Transverse colon (tissue), 4 donors: ENCODE measurements around the gene NT5DC1. TPM values are rescaled to one million over a fixed set of nuclear protein-coding genes. Genes with fewer than 3 reads are reported as not detected.

Experiments used
- DNase-seq: peaks from one replicate; pipeline ENCODE4 v3.0.0-alpha.2; 2019
- H3K27ac ChIP-seq, 4 donors: fragments of 200-600 bp; sonication (generic); 2 replicates each; pipeline ENCODE4 v1.5.1; 2016 to 2018; ENCODE audit warnings: inconsistent platforms in 4 of 4
- H3K27me3 ChIP-seq: fragments of 200-600 bp; sonication (generic); 2 replicates; pipeline ENCODE4 v1.5.1; 2017; ENCODE audit warnings: inconsistent platforms
- H3K36me3 ChIP-seq, 4 donors: fragments of 200-600 bp; sonication (generic); 2 replicates each; pipeline ENCODE4 v1.5.1; 2017 to 2019; ENCODE audit warnings: inconsistent platforms in 4 of 4
- H3K4me1 ChIP-seq, 4 donors: fragments of 200-600 bp; sonication (generic); 2 replicates each; pipeline ENCODE4 v1.5.1; 2017 to 2020; ENCODE audit warnings: inconsistent platforms in 4 of 4
- H3K4me3 ChIP-seq, 4 donors: fragments of 200-600 bp; sonication (generic); 1 replicate in 1 of 4; 2 replicates in 3 of 4; pipeline versions ENCODE4 v1.5.1 to v1.6.1; 2017 to 2019; ENCODE audit warnings: inconsistent platforms in 4 of 4
- H3K9me3 ChIP-seq, 2 donors: fragments of 200-600 bp; sonication (generic); 2 replicates each; pipeline ENCODE4 v1.5.1; 2017 to 2019; ENCODE audit warnings: inconsistent platforms in 2 of 2
- CTCF ChIP-seq, 5 experiments: fragments of 200-600 bp in 3 of 5; fragments of 450-650 bp in 2 of 5; sonication (generic) in 3 of 5; IDR thresholded peaks; 1 replicate in 2 of 5; 2 replicates in 3 of 5; pipeline ENCODE4 v1.5.1; 2016 to 2017; ENCODE audit warnings: antibody characterized with exemption in 5 of 5, inconsistent platforms in 3 of 5, mild to moderate bottlenecking in 2 of 5, moderate library complexity in 1 of 5
- EP300 ChIP-seq: sonication (generic); formaldehyde crosslinking; IDR thresholded peaks from one replicate; pipeline ENCODE4 v1.6.1; 2017; ENCODE audit warnings: antibody characterized with exemption, low read depth
- POLR2A ChIP-seq: fragments of 450-650 bp; IDR thresholded peaks from one replicate; pipeline ENCODE4 v1.6.1; 2016; ENCODE audit warnings: antibody characterized with exemption, mild to moderate bottlenecking, moderate library complexity
- POLR2AphosphoS5 ChIP-seq, 3 donors: sonication (generic); formaldehyde crosslinking; IDR thresholded peaks; one replicate each; pipeline ENCODE4 v1.6.1; 2016; ENCODE audit warnings: antibody characterized with exemption in 3 of 3
- WGBS, 2 donors: methylation state at CpG; one replicate each; pipeline ENCODE4 v1.1.5; 2018; ENCODE audit warnings: low coverage in 1 of 2; 5-methylcytosine and 5-hydroxymethylcytosine counted together
- in situ Hi-C, 4 donors: fragments of 200-750 bp; cut with MboI; loops; one replicate each; pipeline versions ENCODE4 v1.15.0 to v1.15.1; 2017; ENCODE audit warnings: low sequenced_read_pairs in 3 of 4, low pct_ligation_motif_present in 1 of 4, low pct_unique_long_range_greater_than_20kb in 1 of 4
- intact Hi-C: fragments of 100-400 bp; cut with DNase I; formaldehyde crosslinking; loops from one replicate; pipeline ENCODE4 v1.15.1; 2023; ENCODE audit warnings: low total_unique reads
- total RNA-seq, 4 donors: library from RNA; depleted of rRNA; stranded (reverse); fragments of >200 nt; gene quantifications; one replicate each; pipeline ENCODE4 v1.1.0, GENCODE V29; 2016

NT5DC1 gene
- total RNA-seq, 4 donors from 2014 or later = 5.4 to 18.6 (median 12.4) TPM

GRCh38 chr6:116206231-116206903, 105.7 kb downstream of the NT5DC1 start:
- in situ Hi-C loops (no loop called here), intact Hi-C loops (no loop called here)
- H3K27me3 ChIP-seq = no peaks in the 10 kb centered on the region
- H3K27ac ChIP-seq = no peak overlapping the region
- WGBS, 2 donors = 93 to 98% methylated on average over 1 of the region's 1 CpG
- H3K4me1 ChIP-seq = no peaks in the 10 kb centered on the region
- H3K36me3 ChIP-seq = no peaks in the 10 kb centered on the region
- DNase-seq = no peak
- H3K4me3 ChIP-seq = no peak overlapping the region
- no peaks in the 10 kb centered on the region for H3K9me3 ChIP-seq
- TF ChIP-seq POLR2A (no peak), CTCF (IDR thresholded peaks at IDR 0.05) (no peak), EP300 (no peak), POLR2AphosphoS5 (IDR thresholded peaks at IDR 0.05) (no peak)

- Histone ChIP-seq H3K27me3 (no peaks in the 10 kb centered on the region), H3K4me1 (no peaks in the 10 kb centered on the region), H3K9me3 (no peaks in the 10 kb centered on the region), H3K27ac (no peak overlapping the region), H3K36me3 (no peaks in the 10 kb centered on the region), H3K4me3 (no peak overlapping the region)
- TF ChIP-seq POLR2A (no peak), POLR2AphosphoS5 (IDR thresholded peaks at IDR 0.05) (no peak), EP300 (no peak), CTCF (IDR thresholded peaks at IDR 0.05) (no peak)
- in situ Hi-C loops = no loop called here
- intact Hi-C loops = no loop called here
- WGBS, 2 donors = 76 to 82% methylated on average over 4 of the region's 4 CpGs
- no peak for DNase-seq
Measured at GRCh38 chr6:116208056-116208785, 107.6 kb downstream of the NT5DC1 start.

GRCh38 chr6:116210316-116210715, 109.7 kb downstream of the NT5DC1 start:
- in situ Hi-C loops (no loop called here), intact Hi-C loops (no loop called here)
- Histone ChIP-seq H3K27ac (no peak overlapping the region), H3K9me3 (no peaks in the 10 kb centered on the region), H3K4me3 (no peak overlapping the region), H3K4me1 (no peaks in the 10 kb centered on the region), H3K36me3 (no peaks in the 10 kb centered on the region), H3K27me3 (no peaks in the 10 kb centered on the region)
- TF ChIP-seq EP300 = no peak
- TF ChIP-seq CTCF (IDR thresholded peaks at IDR 0.05) = no peak
- no peak for TF ChIP-seq POLR2AphosphoS5 (IDR thresholded peaks at IDR 0.05)
- TF ChIP-seq POLR2A = no peak
- DNase-seq = no peak
- WGBS, 2 donors = 94 to 95% methylated on average over 3 to 5 of the region's 5 CpGs

- no peak overlapping the region for H3K4me3 ChIP-seq
- TF ChIP-seq EP300 = no peak
- TF ChIP-seq POLR2AphosphoS5 (IDR thresholded peaks at IDR 0.05) = no peak
- no peak for TF ChIP-seq CTCF (IDR thresholded peaks at IDR 0.05)
- no peak for TF ChIP-seq POLR2A
- H3K9me3 ChIP-seq = no peaks in the 10 kb centered on the region
- no peaks in the 10 kb centered on the region for H3K36me3 ChIP-seq
- intact Hi-C loops (no loop called here), in situ Hi-C loops (no loop called here)
- DNase-seq = no peak
- WGBS, 2 donors = 57 to 100% methylated on average over 1 to 3 of the region's 3 CpGs
- no peaks in the 10 kb centered on the region for H3K4me1 ChIP-seq
- H3K27me3 ChIP-seq = no peaks in the 10 kb centered on the region
- H3K27ac ChIP-seq = no peak overlapping the region
Measured at GRCh38 chr6:116210750-116211425, 110.2 kb downstream of the NT5DC1 start.
